ENCODE data around the gene ATXN1.

Gene ATXN1

GRCh38 chr6:16321826-16322225 is 439.4 kb downstream of the ATXN1 start:
- DNase-seq: no peak

DNA sequence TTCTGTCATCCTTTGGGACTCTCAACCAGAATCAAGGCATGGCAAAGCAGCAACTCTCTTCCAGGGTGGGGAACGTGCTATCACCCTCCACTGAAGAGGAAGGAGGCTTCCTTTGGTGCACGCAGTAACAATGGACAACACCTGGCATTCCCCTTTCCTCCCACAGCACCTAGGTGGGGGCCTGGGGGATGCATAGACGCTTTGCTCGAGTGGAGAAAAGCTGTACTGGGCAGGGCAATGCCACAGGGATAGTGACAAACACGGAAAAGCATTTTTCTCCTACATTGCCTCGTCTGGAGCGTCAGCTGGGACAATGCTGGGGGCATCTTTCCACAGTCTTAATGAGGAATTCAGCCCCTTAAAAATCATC is 439.9 kb downstream of the ATXN1 start:
- no peak for DNase-seq

- no peak for DNase-seq
These were observed 440.5 kb downstream of the ATXN1 start for GRCh38 chr6:16320533-16321340.

GRCh38 chr6:16319813-16320532 is 441.3 kb downstream of the ATXN1 start:
- DNase-seq: peak; percentile 70

DNA sequence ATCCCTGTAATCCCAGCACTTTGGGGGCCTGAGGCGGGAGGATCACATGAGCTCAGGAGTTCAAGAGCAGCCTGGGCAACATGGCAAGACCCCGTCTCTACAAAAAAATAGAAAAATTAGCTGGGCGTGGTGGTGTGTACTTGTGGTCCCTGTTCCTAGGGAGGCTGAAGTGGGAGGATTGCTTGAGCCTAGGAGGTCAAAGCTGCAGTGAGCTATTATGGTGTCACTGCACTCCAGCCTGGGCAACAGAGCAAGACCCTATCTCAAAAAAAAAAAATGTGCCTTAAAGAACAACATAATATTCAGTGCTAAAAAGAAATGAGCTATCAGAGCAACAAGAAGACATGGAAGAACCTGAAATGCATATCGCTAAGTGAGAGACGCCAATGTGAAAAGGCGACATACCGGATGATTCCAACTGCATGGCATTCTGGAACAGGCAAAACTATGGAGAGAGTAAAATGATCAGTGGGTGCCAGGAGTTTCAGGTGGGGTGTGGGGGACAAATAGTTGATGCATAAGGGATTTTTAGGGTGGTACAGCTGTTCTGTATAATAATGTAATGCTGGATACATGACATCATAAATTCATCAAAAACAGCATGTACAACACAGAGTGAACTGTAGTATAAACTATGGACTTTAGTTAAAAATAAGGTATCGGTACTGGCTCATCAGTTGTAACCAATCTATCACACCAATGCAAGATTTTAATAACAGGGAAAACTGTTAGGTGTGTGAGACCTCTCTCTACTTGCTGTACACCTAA is 442.1 kb downstream of the ATXN1 start:
- no peak for DNase-seq

DNA sequence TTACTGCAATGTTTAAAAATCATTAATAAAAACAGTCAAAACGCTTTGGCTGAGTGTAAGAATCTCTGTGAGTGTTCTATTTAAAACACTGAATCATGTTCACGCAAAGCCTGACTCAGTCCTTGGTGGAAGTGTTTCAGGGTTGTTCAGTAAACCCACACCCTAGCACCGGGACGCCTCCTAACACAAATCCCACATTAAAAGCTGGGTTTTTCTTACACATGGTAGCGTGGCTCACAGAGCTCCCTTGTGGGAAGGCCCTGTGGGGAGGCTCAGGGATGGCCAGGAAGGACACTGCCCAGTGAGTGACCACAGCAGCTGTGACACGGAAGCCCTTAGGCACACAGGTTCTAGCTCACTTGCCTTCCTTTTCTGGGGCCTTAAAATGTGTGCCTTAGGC is 442.7 kb downstream of the ATXN1 start:
- peak; percentile 6 for DNase-seq

DNA sequence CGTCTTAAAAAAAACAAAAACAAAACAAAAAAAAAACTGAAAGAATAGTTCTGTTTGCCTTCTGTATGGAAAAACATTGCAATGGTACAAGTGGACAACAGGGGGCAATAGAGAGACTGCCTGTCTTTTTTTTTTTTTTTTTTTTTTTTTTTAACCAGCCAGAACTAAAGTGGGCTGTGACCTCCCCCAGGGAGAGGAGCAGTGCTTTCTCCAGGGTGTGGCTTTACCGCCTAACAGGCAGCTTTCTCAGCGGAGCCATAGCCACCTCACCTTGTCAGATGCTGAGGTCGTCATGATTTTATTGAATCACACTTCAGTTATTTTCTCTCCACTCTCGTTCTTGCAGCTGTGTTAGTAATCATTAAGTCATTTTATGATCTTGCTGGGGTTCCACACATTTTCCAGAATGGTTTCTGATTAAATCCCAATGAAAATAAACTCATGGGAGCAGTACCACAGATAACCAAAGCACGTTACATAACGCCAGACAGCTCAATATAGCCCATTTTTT is 444.5 kb downstream of the ATXN1 start:
- DNase-seq: peak; percentile 47

DNA sequence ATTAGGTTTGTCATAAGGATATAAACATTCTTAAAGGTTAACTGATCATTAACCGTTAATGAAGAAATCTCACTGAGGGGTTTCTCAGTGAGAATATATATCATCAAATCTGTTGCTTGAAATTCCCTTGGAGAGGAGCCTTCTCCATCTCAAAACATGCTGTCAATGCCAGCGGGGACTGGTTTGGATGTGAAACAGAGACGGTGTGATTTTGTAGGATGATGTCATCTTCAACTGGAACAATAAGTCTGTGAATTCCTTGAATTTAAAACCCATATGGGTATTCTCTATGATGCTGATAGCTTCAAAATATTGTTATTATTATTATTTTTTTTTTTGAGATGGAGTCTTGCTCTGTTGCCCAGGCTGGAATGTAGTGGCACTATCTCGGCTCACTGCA is 447.0 kb downstream of the ATXN1 start:
- DNase-seq: no peak

DNA sequence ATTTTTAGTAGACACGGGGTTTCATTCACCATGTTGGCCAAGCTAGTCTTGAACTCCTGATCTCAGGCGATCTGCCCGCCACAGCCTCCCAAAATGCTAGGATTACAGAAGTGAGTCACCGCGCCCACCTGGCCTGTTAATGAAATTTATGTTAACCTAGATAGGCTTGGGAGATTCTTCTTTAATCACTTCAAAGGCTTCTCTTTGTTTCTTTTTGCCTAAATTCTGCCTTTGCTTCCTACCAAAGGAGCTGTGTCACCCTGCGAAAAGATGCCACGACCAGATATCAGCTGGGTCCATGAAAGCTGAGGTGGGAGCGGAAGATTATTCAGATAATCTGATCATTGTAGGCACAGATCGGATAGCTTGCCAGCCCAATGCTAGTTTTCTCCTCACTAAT is 447.5 kb downstream of the ATXN1 start:
- DNase-seq: no peak

- no peak for DNase-seq
These were observed 449.5 kb downstream of the ATXN1 start for GRCh38 chr6:16311763-16312162.

- DNase-seq: no peak
These were observed 454.9 kb downstream of the ATXN1 start for GRCh38 chr6:16306334-16306733.

GRCh38 chr6:16305788-16306187 is 455.5 kb downstream of the ATXN1 start:
- no peak for DNase-seq

- no peak for DNase-seq
These were observed 456.0 kb downstream of the ATXN1 start for GRCh38 chr6:16305246-16305725.

DNA sequence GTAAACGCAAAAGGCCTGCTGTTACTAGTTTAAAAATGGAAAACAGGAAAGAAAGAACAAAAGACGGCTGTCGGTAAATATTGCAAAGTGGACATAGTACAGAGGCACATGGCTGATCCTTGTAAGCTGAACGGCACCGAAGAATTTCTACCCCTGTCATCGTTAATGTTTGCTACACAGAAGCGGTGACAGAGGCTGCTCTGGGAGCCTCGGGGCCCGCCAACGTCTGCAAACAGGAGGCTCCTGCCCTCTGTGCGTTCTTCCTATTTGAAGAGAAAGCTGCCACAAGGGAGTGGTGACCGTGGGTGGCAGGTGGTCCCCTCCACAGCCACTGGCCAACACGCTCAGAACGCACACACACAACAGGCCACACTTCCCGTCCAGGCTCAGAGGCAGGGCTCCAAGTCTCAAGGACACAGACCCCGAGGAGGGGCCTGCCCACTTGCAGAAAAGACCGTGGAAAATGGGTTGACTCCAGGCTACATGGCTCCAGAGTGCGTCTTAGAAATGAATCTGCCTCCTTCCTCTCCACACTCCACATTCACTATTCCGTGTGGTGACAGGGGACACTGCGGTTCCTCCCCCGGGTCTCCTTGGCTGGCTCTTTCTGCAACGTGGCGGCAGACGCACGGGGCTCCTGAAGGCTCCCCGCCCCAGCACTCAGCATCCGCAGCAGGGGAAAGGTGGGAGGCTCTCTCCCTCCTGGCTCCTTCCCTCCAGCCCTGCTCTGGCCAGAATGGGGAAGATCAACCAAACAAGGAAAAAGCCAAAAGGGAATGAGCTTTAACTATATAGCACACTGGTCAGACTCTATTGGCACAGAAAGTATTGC is 458.3 kb downstream of the ATXN1 start:
- DNase-seq: no peak

- DNase-seq: no peak
These were observed 459.7 kb downstream of the ATXN1 start for GRCh38 chr6:16301511-16301910.

- no peak for DNase-seq
These were observed 461.4 kb downstream of the ATXN1 start for GRCh38 chr6:16299861-16300260.

GRCh38 chr6:16296061-16296670 is 465.1 kb downstream of the ATXN1 start:
- DNase-seq: no peak

DNA sequence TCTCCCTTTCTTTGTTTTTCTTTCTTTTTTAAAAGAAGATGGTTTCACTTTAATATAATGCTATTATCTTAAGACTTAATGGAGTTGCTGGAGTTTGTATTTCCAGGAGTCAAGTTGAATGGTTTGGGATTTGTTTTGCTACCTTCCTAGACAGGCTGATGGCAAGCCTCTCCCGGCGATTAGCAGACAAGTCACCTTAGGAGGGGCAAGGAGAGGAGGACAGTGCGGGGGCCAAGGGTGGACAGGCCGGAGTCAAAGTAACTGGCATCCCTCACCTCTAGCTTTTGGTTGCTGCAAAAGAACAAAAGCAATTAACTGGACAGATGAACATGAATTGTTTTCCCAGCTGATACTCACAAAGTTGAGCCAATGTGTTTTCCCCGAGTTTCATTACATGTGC is 465.8 kb downstream of the ATXN1 start:
- no peak for DNase-seq

DNA sequence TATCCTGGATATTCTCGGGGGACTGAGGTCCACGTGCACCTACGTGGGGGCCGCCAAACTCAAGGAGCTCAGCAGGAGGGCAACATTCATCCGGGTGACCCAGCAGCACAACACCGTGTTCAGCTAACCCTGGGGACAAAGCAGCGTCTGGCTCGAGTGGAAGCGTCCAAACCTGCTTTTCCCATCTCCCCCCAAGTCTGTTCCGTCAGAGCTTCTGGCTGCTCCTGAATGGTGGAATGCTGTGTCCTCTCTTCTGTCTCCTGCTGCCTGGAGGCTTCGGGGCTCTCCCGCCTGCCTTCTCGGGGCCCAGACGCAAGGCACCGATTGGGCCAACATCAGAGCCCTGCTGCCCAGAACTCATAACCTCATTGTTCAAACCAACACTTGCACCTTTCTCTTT is 466.2 kb downstream of the ATXN1 start:
- no peak for DNase-seq

GRCh38 chr6:16294371-16294770 is 466.9 kb downstream of the ATXN1 start:
- no peak for DNase-seq

DNA sequence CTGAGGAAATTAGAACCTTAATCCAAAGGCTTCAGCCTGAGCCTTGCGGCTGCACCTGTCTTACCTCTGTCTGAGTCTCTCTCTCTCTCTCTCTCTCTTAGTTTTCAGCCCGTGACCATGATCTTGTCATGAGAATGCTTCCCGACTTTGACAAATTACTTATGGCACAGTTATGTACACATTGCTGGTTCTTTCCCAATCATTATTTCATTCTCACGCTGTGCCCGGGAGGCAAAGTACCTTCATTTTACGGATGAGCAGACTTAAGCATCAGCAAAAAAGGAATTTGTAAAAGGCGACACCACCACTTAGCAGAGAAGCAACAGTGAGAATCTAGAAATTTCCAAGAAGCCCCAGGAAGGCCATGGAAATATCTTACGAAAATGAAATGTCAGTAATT is 468.3 kb downstream of the ATXN1 start:
- peak; percentile 7 for DNase-seq

DNA sequence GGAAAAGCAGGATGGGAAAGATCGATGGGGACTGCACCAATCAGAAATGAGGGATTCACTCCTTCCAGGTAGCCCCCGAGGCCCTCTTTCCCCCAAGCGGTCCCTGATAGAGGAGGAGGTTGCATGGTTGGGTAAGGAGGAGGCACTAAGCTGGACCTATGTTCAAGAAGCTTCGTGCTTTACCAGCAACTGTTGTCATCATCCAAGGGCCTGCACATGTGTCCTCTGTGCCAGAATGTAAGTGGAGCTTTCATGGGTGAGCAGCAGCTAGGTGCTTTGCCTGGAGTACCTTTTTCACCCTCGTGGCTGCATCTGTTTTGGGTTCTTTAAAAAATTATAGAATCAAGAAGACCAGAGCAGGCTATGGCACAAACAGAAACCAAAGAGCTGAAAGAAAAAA is 468.8 kb downstream of the ATXN1 start:
- no peak for DNase-seq
